Kidney epithelial cell (primary cell): Measurements from ENCODE around the gene SZRD1. TPM values are rescaled to one million over a fixed set of nuclear protein-coding genes. Genes with fewer than 3 reads are reported as not detected.
A peak's percentile ranks its signal among the peaks of the same experiment; 100 is the strongest.

Experiments used
- DNase-seq: peaks from one replicate; pipeline ENCODE4 v3.0.0-alpha.2; 2010; ENCODE audit warnings: low read depth
- H3K27me3 ChIP-seq: 2 replicates; pipeline ENCODE4 v1.6.0; 2011; ENCODE audit warnings: low read length; ENCODE audit not compliant: control insufficient read depth, insufficient read depth
- H3K36me3 ChIP-seq: 2 replicates; pipeline ENCODE4 v1.5.1; 2011; ENCODE audit warnings: low read length; ENCODE audit not compliant: control insufficient read depth, insufficient read depth
- H3K4me3 ChIP-seq: 2 replicates; pipeline ENCODE4 v1.5.1; 2011; ENCODE audit warnings: low read depth, mild to moderate bottlenecking, control low read depth, low read length
- total RNA-seq: library from RNA; depleted of rRNA; stranded (reverse); fragments of >200 nt; gene quantifications from 2 replicates; pipeline ENCODE4 v1.2.3, GENCODE V29; 2015
- TF ChIP-seq, protein P1 (sequence below): IDR thresholded peaks from 2 replicates; pipeline ENCODE4 v1.5.1; 2011; ENCODE audit warnings: mild to moderate bottlenecking, moderate library complexity, low read length, control low read depth, inconsistent platforms; ENCODE audit not compliant: insufficient read depth, poor library complexity, severe bottlenecking

SZRD1 gene
- total RNA-seq, 1 donor from 2014 or later: 96.0 TPM

DNA sequence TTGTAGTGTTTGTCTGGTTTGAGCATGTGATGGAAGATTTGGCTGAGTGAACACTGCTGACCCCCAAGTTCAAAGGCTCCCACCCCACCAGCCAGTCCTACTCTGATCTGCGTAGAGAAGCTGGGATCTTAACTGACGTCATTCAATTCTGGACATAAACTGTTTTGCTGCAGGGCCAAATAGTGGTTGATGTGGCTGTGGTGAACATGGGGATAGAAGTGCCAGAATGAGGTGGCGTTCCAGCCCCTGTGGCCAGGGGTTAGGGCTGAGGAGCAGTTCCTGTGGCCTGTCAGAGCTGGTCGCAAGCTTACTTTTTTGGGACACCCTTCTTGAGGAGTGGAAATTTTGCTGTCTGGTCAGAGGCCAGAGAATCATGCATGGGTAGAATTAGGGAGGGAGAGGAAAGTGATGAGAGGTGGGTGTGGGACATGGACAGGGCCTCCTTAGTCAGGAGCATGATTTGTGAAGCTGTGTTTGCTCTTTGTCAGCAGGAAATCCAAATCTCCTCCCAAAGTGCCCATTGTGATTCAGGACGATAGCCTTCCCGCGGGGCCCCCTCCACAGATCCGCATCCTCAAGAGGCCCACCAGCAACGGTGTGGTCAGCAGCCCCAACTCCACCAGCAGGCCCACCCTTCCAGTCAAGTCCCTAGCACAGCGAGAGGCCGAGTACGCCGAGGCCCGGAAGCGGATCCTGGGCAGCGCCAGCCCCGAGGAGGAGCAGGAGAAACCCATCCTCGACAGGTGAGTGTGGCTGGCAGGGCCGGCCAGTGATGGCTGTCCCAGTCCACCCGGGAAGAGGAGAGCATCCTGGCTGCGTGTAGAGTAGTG, 25.9 kb downstream of the SZRD1 start:
- Histone ChIP-seq H3K36me3 (no peaks in the 10 kb centered on the region), H3K27me3 (no peaks in the 10 kb centered on the region), H3K4me3 (no peak overlapping the region)
- TF ChIP-seq, protein P1, sequence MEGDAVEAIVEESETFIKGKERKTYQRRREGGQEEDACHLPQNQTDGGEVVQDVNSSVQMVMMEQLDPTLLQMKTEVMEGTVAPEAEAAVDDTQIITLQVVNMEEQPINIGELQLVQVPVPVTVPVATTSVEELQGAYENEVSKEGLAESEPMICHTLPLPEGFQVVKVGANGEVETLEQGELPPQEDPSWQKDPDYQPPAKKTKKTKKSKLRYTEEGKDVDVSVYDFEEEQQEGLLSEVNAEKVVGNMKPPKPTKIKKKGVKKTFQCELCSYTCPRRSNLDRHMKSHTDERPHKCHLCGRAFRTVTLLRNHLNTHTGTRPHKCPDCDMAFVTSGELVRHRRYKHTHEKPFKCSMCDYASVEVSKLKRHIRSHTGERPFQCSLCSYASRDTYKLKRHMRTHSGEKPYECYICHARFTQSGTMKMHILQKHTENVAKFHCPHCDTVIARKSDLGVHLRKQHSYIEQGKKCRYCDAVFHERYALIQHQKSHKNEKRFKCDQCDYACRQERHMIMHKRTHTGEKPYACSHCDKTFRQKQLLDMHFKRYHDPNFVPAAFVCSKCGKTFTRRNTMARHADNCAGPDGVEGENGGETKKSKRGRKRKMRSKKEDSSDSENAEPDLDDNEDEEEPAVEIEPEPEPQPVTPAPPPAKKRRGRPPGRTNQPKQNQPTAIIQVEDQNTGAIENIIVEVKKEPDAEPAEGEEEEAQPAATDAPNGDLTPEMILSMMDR: no peak
- DNase-seq: no peak

DNA sequence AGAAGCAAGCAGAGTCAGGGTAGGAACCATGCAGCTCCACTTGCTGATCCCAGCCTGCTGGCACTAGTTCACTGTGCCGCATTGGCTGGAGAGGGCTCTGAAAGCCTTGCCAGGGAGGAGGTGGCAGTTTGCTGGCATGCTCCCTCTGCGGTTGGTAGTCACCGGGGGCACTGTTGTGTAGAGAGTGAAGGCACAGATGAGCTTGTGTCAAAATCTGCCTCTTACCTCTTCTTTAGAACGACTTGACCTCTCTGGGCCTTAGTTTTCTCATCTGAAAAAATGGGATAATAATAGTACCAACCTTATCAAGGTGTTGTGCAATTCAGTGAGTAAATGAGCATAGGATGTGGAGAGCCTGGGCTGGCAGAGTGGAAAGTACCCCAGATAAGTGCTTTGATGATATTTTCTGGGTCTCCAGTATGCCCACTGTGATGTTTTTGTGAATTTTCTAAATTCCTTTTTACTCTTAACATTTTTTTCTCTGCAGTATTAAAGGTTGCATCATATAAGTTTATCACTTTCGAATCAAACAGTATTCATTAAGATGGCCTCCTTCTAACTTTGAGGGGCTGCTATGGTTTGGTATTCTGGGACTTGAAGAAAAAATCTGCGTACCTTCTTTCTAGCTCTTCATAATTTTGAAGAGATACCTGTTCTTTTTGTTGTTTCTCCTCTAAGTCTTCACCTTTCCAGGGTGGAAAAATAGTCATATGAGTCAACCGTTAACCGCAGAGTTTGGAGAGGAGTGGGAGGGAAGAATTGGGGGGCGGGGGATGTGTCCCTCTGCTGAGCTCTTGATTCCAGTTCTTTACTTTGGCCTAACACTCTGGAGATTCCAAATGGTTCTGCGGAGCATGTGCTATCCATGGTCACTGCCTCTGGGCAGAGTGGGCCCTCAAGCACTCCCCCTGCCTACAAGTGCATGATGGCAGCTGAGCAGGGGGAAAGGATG, 26.8 kb downstream of the SZRD1 start:
- no peak for DNase-seq
- Histone ChIP-seq H3K27me3 (no peaks in the 10 kb centered on the region), H3K4me3 (no peak overlapping the region), H3K36me3 (no peaks in the 10 kb centered on the region)
- TF ChIP-seq, protein P1: no peak

DNA sequence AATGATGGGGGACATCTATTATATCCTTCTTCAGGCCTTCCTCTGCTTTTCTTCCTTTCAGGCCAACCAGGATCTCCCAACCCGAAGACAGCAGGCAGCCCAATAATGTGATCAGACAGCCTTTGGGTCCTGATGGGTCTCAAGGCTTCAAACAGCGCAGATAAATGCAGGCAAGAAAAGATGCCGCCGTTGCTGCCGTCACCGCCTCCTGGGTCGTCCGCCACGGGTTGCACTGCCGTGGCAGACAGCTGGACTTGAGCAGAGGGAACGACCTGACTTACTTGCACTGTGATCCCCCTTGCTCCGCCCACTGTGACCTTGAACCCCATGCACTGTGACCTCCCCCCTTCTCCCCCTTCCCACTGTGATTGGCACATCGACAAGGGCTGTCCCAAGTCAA, 27.9 kb downstream of the SZRD1 start:
- Histone ChIP-seq H3K27me3 (no peaks in the 10 kb centered on the region), H3K4me3 (no peak overlapping the region), H3K36me3 (no peaks in the 10 kb centered on the region)
- no peak for DNase-seq
- TF ChIP-seq, protein P1: no peak

DNA sequence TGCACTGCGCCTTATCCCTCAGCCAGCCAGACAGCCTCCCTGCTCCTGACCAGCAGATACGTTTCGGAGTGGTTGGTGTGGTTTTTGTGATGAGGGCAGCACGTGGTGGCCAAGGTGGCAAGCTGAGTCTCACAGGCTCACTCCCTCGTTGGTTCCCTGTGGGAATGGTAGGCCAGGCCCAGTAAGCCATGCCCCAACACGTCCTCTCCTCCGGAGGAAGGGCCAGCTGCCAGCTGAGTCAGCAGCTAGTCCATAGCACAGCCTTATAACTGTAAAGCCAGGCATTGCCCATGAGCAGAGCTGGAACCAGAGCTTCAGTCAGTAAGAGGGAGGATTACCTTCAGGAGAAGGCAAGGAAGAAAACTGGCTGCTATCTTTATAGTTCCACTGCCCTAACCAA, 29.5 kb downstream of the SZRD1 start:
- H3K36me3 ChIP-seq: no peaks in the 10 kb centered on the region
- no peak overlapping the region for H3K4me3 ChIP-seq
- H3K27me3 ChIP-seq: no peaks in the 10 kb centered on the region
- DNase-seq: peak; percentile 19
- TF ChIP-seq, protein P1: no peak

DNA sequence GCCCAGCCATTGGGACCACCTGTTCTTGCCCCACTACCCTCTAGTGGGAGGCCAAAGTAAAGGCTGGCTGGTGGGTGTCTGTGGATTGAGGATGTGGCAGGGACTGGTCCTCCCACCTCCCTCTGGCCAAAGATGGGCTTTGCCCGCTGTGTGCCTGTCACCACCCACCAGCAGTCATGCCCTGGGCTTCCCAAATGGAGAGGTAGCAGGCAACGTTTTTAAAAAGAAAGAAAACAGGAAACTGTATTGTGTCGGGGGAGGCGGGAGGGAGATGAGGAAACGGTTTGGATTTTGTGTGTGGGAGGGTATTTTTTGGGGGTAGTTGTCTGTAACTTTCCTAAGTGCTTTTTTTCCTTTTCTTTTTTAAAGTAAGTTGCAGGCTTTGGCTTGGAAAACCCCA, 30.1 kb downstream of the SZRD1 start:
- Histone ChIP-seq H3K36me3 (no peaks in the 10 kb centered on the region), H3K4me3 (no peak overlapping the region), H3K27me3 (no peaks in the 10 kb centered on the region)
- no peak for DNase-seq
- TF ChIP-seq, protein P1: no peak
